A673 (cell line): ENCODE data around the gene TUBB4A. TPM values are rescaled to one million over a fixed set of nuclear protein-coding genes. Genes with fewer than 3 reads are reported as not detected.

Experiments
- BruUV-seq: library from RNA; stranded (reverse); fragments of 400-500 nt; replicated peaks from 2 replicates; lab custom pipeline; 2021; lab: Mats Ljungman, UMichigan
- CTCF ChIA-PET: fragments of 300-600 bp; sonication (Branson Sonifier 250); formaldehyde crosslinking; loops from one replicate; lab custom pipeline; 2022; ENCODE audit warnings: antibody characterized with exemption; lab: Charles Lee
- POLR2A ChIA-PET: fragments of 300-600 bp; sonication (Branson Sonifier 250); formaldehyde crosslinking; loops from one replicate; lab custom pipeline; 2022; ENCODE audit warnings: antibody characterized with exemption; ENCODE audit not compliant: low non-redundant PET; lab: Charles Lee
- DNase-seq: peaks from one replicate; pipeline ENCODE4 v3.0.0-alpha.2; 2015; ENCODE audit warnings: low spot score
- H3K27ac ChIP-seq: fragments of 200-600 bp; sonication (generic); 2 replicates; pipeline ENCODE4 v1.5.1; 2016; ENCODE audit warnings: mixed run types, low read depth, mild to moderate bottlenecking, mixed read lengths, antibody characterized with exemption, low read length; ENCODE audit not compliant: poor library complexity, severe bottlenecking
- H3K27me3 ChIP-seq: fragments of 200-600 bp; sonication (generic); replicated peaks from 2 replicates; pipeline ENCODE4 v1.6.1; 2017; ENCODE audit warnings: mixed run types, low read depth, mild to moderate bottlenecking, mixed read lengths, antibody characterized with exemption, low read length; ENCODE audit not compliant: insufficient read depth, poor library complexity
- H3K36me3 ChIP-seq: fragments of 200-600 bp; sonication (generic); 2 replicates; pipeline ENCODE4 v1.6.1; 2016; ENCODE audit warnings: mixed run types, mild to moderate bottlenecking, mixed read lengths, antibody characterized with exemption, low read length; ENCODE audit not compliant: insufficient read depth, poor library complexity, severe bottlenecking
- H3K4me1 ChIP-seq: fragments of 200-600 bp; sonication (generic); 2 replicates; pipeline ENCODE4 v1.6.1; 2017; ENCODE audit warnings: mixed run types, mild to moderate bottlenecking, mixed read lengths, antibody characterized with exemption, low read length; ENCODE audit not compliant: insufficient read depth, poor library complexity, severe bottlenecking
- H3K4me3 ChIP-seq: fragments of 200-600 bp; sonication (generic); 2 replicates; pipeline ENCODE4 v1.5.1; 2016; ENCODE audit warnings: low read depth, mixed run types, mild to moderate bottlenecking, mixed read lengths, low read length; ENCODE audit not compliant: poor library complexity, severe bottlenecking
- H3K9me3 ChIP-seq: fragments of 200-600 bp; sonication (generic); 2 replicates; pipeline ENCODE4 v1.6.1; 2016; ENCODE audit warnings: mixed run types, low read depth, mild to moderate bottlenecking, mixed read lengths, antibody characterized with exemption, low read length; ENCODE audit not compliant: poor library complexity, severe bottlenecking
- CTCF ChIP-seq: fragments of 300-800, 200-600 bp; sonication (generic); conservative IDR thresholded peaks from 2 replicates; pipeline ENCODE4 v1.5.1; 2017; ENCODE audit warnings: low read depth, mild to moderate bottlenecking, antibody characterized with exemption, low read length, moderate library complexity, mixed read lengths
- EZH2 ChIP-seq: fragments of 200-600 bp; sonication (generic); IDR thresholded peaks from 2 replicates; pipeline ENCODE4 v1.6.1; 2017; ENCODE audit warnings: borderline replicate concordance, low read depth, mild to moderate bottlenecking, mixed read lengths, antibody characterized with exemption, low read length; ENCODE audit not compliant: poor library complexity, severe bottlenecking
- intact Hi-C: fragments of 100-400 bp; cut with micrococcal nuclease; formaldehyde crosslinking; loops from one replicate; pipeline ENCODE4 v1.10.0; 2022; ENCODE audit not compliant: unreplicated experiment
- total RNA-seq: library from RNA; stranded (reverse); gene quantifications from 2 replicates; pipeline ENCODE4 v1.2.3, GENCODE V29; 2021

TUBB4A gene
- total RNA-seq, 1 experiment from 2014 or later: 27.0 TPM

GRCh38 chr19:6498294-6499036 is 3.6 kb downstream of the TUBB4A start:
- Histone ChIP-seq H3K36me3 (no peaks in the 10 kb centered on the region), H3K4me1 (peaks cover 9% of the 10 kb centered on the region), H3K27ac (no peak overlapping the region), H3K9me3 (no peaks in the 10 kb centered on the region), H3K27me3 (no peaks in the 10 kb centered on the region), H3K4me3 (no peak overlapping the region)
- CTCF ChIA-PET: interaction anchor here (0.6 to 0.7 kb wide), 2 partner anchors 18 to 421 kb away, joined by 4 read pairs; no protein-coding TSS in a partner anchor
- no peak for DNase-seq
- POLR2A ChIA-PET: no interaction called here
- intact Hi-C loops: no loop called here
- no peak for TF ChIP-seq CTCF
- TF ChIP-seq EZH2: no peak
- no TSS peak for BruUV-seq

- no TSS peak for BruUV-seq
- H3K4me1 ChIP-seq: no peaks in the 10 kb centered on the region
- DNase-seq: no peak
- intact Hi-C loops: no loop called here
- no peak overlapping the region for H3K4me3 ChIP-seq
- H3K27ac ChIP-seq: no peak overlapping the region
- no peaks in the 10 kb centered on the region for H3K36me3 ChIP-seq
- peaks cover 3% of the 10 kb centered on the region for H3K9me3 ChIP-seq
- no peak for TF ChIP-seq CTCF
- no peak for TF ChIP-seq EZH2
- ChIA-PET CTCF (no interaction called here), POLR2A (no interaction called here)
- no peaks in the 10 kb centered on the region for H3K27me3 ChIP-seq
Measured at GRCh38 chr19:6495947-6496346, 6.2 kb downstream of the TUBB4A start.

- ChIA-PET CTCF (no interaction called here), POLR2A (no interaction called here)
- no peak overlapping the region for H3K4me3 ChIP-seq
- TSS peak; percentile 82 for BruUV-seq
- H3K9me3 ChIP-seq: peaks cover 3% of the 10 kb centered on the region
- no peaks in the 10 kb centered on the region for H3K27me3 ChIP-seq
- no peaks in the 10 kb centered on the region for H3K4me1 ChIP-seq
- H3K36me3 ChIP-seq: no peaks in the 10 kb centered on the region
- DNase-seq: no peak
- TF ChIP-seq EZH2: no peak
- TF ChIP-seq CTCF: no peak
- H3K27ac ChIP-seq: no peak overlapping the region
- intact Hi-C loops: no loop called here
Measured at GRCh38 chr19:6494438-6495036, 7.6 kb downstream of the TUBB4A start.
